ENCODE data around the gene CTXND2. TPM values are rescaled to one million over a fixed set of nuclear protein-coding genes. Genes with fewer than 3 reads are reported as not detected.

The CTXND2 gene
- total and polyA plus RNA-seq, 2 of the 13 experiments (the other 11 are each of a cell fraction or from before 2014, with no cell fraction given), result not detected

DNA sequence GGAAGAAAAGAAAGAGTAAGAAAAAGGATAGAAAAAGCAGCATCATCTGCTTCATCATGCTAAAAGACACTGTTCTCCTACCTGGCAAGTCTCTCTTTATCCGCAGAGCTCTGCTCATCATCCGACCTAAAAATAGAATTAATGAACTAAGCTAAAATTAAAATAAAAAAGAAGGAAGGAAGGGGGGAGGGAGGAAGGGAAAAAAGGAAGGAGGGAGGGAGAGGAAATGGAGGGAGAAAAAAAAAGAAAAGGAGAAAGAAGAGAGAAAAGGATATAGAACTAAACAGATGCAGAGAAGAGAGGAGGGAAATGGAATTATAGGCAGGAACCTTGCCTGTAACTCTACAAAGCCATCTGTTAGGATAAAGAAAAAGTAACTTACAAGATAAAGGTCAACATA is 44.6 kb upstream of the CTXND2 start:
- no peak for TF ChIP-seq HDAC2 (CRISPR knock-in tag; IDR thresholded peaks at IDR 0.05)
- TF ChIP-seq ZBTB10 (CRISPR knock-in tag; IDR thresholded peaks at IDR 0.05; ENCODE audit: borderline replicate concordance), result no peak
- TF ChIP-seq JUND (CRISPR knock-in tag; IDR thresholded peaks at IDR 0.05), result no peak
- TF ChIP-seq, protein P1, sequence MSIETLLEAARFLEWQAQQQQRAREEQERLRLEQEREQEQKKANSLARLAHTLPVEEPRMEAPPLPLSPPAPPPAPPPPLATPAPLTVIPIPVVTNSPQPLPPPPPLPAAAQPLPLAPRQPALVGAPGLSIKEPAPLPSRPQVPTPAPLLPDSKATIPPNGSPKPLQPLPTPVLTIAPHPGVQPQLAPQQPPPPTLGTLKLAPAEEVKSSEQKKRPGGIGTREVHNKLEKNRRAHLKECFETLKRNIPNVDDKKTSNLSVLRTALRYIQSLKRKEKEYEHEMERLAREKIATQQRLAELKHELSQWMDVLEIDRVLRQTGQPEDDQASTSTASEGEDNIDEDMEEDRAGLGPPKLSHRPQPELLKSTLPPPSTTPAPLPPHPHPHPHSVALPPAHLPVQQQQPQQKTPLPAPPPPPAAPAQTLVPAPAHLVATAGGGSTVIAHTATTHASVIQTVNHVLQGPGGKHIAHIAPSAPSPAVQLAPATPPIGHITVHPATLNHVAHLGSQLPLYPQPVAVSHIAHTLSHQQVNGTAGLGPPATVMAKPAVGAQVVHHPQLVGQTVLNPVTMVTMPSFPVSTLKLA (IDR thresholded peaks at IDR 0.05), result no peak
- no peak for TF ChIP-seq NR2F2 (IDR thresholded peaks at IDR 0.05; ENCODE audit: borderline replicate concordance, low read depth)
- TF ChIP-seq, protein P2, sequence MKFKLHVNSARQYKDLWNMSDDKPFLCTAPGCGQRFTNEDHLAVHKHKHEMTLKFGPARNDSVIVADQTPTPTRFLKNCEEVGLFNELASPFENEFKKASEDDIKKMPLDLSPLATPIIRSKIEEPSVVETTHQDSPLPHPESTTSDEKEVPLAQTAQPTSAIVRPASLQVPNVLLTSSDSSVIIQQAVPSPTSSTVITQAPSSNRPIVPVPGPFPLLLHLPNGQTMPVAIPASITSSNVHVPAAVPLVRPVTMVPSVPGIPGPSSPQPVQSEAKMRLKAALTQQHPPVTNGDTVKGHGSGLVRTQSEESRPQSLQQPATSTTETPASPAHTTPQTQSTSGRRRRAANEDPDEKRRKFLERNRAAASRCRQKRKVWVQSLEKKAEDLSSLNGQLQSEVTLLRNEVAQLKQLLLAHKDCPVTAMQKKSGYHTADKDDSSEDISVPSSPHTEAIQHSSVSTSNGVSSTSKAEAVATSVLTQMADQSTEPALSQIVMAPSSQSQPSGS (CRISPR knock-in tag; IDR thresholded peaks at IDR 0.05), result no peak
- TF ChIP-seq ZNF616 (CRISPR knock-in tag; IDR thresholded peaks at IDR 0.05; ENCODE audit: low read depth), result no peak
- no peak for TF ChIP-seq IKZF5 (CRISPR knock-in tag; IDR thresholded peaks at IDR 0.05)
- TF ChIP-seq SMARCE1 (IDR thresholded peaks at IDR 0.05; ENCODE audit: borderline replicate concordance), result no peak
- no peak for TF ChIP-seq ZNF703 (CRISPR knock-in tag; IDR thresholded peaks at IDR 0.05; ENCODE audit: borderline replicate concordance)
- no peak for TF ChIP-seq GTF3A (CRISPR knock-in tag; conservative IDR thresholded peaks at IDR 0.05)
- no peak for TF ChIP-seq HNRNPL (IDR thresholded peaks at IDR 0.05; ENCODE audit: low read depth, low read length)
- TF ChIP-seq HOXA7 (CRISPR knock-in tag; IDR thresholded peaks at IDR 0.05), result no peak
- TF ChIP-seq ZSCAN22 (CRISPR knock-in tag; IDR thresholded peaks at IDR 0.05), result no peak
- ChIA-PET CTCF (ENCODE audit: low intra/inter-chr PET ratio, low total read pairs) (no interaction called here), POLR2A (no interaction called here)
- Histone ChIP-seq H3K4me3 (replicated peaks in 1 of 3; ENCODE audit: insufficient read depth in 1 of 3, low read depth in 2 of 3, low read length in 3 of 3) (no peak overlapping the region), H3K4me1 (ENCODE audit: insufficient read depth, low read length) (no peaks in the 10 kb centered on the region), H3K9ac (ENCODE audit: insufficient read depth, low read depth, low read length) (no peak overlapping the region), H3K9me3 (ENCODE audit: low read length) (no peaks in the 10 kb centered on the region), H3K27ac (ENCODE audit: extremely low read length, insufficient read depth, low read length) (no peak overlapping the region), H4K20me1 (ENCODE audit: insufficient read depth, low read length) (no peaks in the 10 kb centered on the region), H2AFZ (ENCODE audit: low read length) (no peak overlapping the region), H3K27me3 (ENCODE audit: control insufficient read depth in 1 of 2, insufficient read depth in 2 of 2, low read length in 2 of 2) (no peaks in the 10 kb centered on the region), H3K4me2 (ENCODE audit: low read depth, low read length) (no peak overlapping the region), H3K36me3 (replicated peaks in 1 of 2; ENCODE audit: control insufficient read depth in 1 of 2, insufficient read depth in 2 of 2, low read length in 2 of 2) (peaks cover 4 to 19% of the 10 kb centered on the region in 2 experiments; a peak in 3 of 5 replicates), H3K79me2 (ENCODE audit: insufficient read depth, low read length) (no peaks in the 10 kb centered on the region)
- WGBS (ENCODE audit: low lambda C conversion rate), result 98% methylated on average over 2 of the region's 2 CpGs
- in situ Hi-C loops (cut with HindIII; ENCODE audit: extremely low pct_ligation_motif_present, low pct_unique_long_range_greater_than_20kb) (no loop called here), intact Hi-C loops (cut with micrococcal nuclease; ENCODE audit: unreplicated experiment) (no loop called here)
- DNase-seq (ENCODE audit: low spot score) (no peak), FAIRE-seq (no peak), ATAC-seq (no peak)
- BruUV-seq (replicated peaks), result no TSS peak
